Measurements from ENCODE around the gene TUBB8. TPM values are rescaled to one million over a fixed set of nuclear protein-coding genes. Genes with fewer than 3 reads are reported as not detected.
A peak's percentile ranks its signal among the peaks of the same experiment; 100 is the strongest.
"Not testable (repeated sequence)": the region's sequence is repeated elsewhere in the genome, so short reads cannot be mapped to it uniquely, and the experiment has no call there.

TUBB8 gene
- total RNA-seq, 1 donor from 2014 or later = 1.1 TPM

GRCh38 chr10:80477-81105 is 31.5 kb upstream of the TUBB8 start:
- Mint-ChIP-seq H3K4me3 (ENCODE audit: unreplicated experiment) (no peak overlapping the region), H3K9me3 (ENCODE audit: unreplicated experiment) (peaks cover 8% of the 10 kb centered on the region), H3K4me1 (ENCODE audit: low read depth, unreplicated experiment) (no peaks in the 10 kb centered on the region), H3K36me3 (ENCODE audit: unreplicated experiment) (no peaks in the 10 kb centered on the region), H3K27ac (ENCODE audit: unreplicated experiment) (no peak overlapping the region), H3K27me3 (ENCODE audit: unreplicated experiment) (peaks cover 5% of the 10 kb centered on the region)
- no peak for TF ChIP-seq CTCF (IDR thresholded peaks at IDR 0.05; ENCODE audit: partially characterized antibody, unreplicated experiment)
- DNase-seq = no peak

- no peak overlapping the region for H3K27ac Mint-ChIP-seq (ENCODE audit: unreplicated experiment)
- peaks cover 4% of the 10 kb centered on the region for H3K27me3 Mint-ChIP-seq (ENCODE audit: unreplicated experiment)
- H3K4me3 Mint-ChIP-seq (ENCODE audit: unreplicated experiment) = no peak overlapping the region
- no peak for TF ChIP-seq CTCF (IDR thresholded peaks at IDR 0.05; ENCODE audit: partially characterized antibody, unreplicated experiment)
- no peaks in the 10 kb centered on the region for H3K4me1 Mint-ChIP-seq (ENCODE audit: low read depth, unreplicated experiment)
- H3K36me3 Mint-ChIP-seq (ENCODE audit: unreplicated experiment) = no peaks in the 10 kb centered on the region
- peaks cover 5% of the 10 kb centered on the region for H3K9me3 Mint-ChIP-seq (ENCODE audit: unreplicated experiment)
- no peak for DNase-seq
These were observed 30.6 kb upstream of the TUBB8 start for GRCh38 chr10:79532-80215.

- DNase-seq = no peak
- Mint-ChIP-seq H3K4me3 (ENCODE audit: unreplicated experiment) (no peak overlapping the region), H3K4me1 (ENCODE audit: low read depth, unreplicated experiment) (no peaks in the 10 kb centered on the region), H3K36me3 (ENCODE audit: unreplicated experiment) (no peaks in the 10 kb centered on the region), H3K27ac (ENCODE audit: unreplicated experiment) (no peak overlapping the region), H3K27me3 (ENCODE audit: unreplicated experiment) (peaks cover 1% of the 10 kb centered on the region), H3K9me3 (ENCODE audit: unreplicated experiment) (peaks cover 5% of the 10 kb centered on the region)
- no peak for TF ChIP-seq CTCF (IDR thresholded peaks at IDR 0.05; ENCODE audit: partially characterized antibody, unreplicated experiment)
These were observed 29.5 kb upstream of the TUBB8 start for GRCh38 chr10:78556-78955.

- not testable (repeated sequence) for DNase-seq; H3K36me3 Mint-ChIP-seq (ENCODE audit: unreplicated experiment); H3K9me3 Mint-ChIP-seq (ENCODE audit: unreplicated experiment); H3K27ac Mint-ChIP-seq (ENCODE audit: unreplicated experiment); H3K4me1 Mint-ChIP-seq (ENCODE audit: low read depth, unreplicated experiment); H3K27me3 Mint-ChIP-seq (ENCODE audit: unreplicated experiment)
- H3K4me3 Mint-ChIP-seq (ENCODE audit: unreplicated experiment) = peak overlapping the region; percentile 86
These were observed 25.1 kb upstream of the TUBB8 start for GRCh38 chr10:74266-74621.

- not testable (repeated sequence) for H3K27ac Mint-ChIP-seq (ENCODE audit: unreplicated experiment); H3K9me3 Mint-ChIP-seq (ENCODE audit: unreplicated experiment); H3K27me3 Mint-ChIP-seq (ENCODE audit: unreplicated experiment); H3K4me1 Mint-ChIP-seq (ENCODE audit: low read depth, unreplicated experiment); H3K36me3 Mint-ChIP-seq (ENCODE audit: unreplicated experiment)
- peak overlapping the region; percentile 86 for H3K4me3 Mint-ChIP-seq (ENCODE audit: unreplicated experiment)
- TF ChIP-seq CTCF (IDR thresholded peaks at IDR 0.05; ENCODE audit: partially characterized antibody, unreplicated experiment) = peak; percentile 81
- peak; percentile 75 for DNase-seq
These were observed 24.6 kb upstream of the TUBB8 start for GRCh38 chr10:73543-74265.

DNA sequence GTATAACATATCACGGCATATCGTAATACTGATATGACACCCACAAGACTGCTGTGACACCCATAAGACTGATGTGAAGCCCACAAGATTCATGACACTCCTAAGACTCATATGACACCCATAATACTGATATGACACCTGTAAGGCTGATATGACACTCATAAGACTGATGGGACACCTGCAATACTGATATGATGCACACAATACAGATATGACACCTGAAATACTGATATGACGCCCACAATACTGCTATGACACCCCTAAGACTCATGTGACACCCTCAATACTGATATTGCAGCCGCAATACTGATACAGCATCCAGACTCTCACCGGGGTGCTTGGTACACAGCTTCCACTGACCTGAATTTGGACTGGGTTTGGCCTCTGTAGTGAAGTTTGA is 19.1 kb upstream of the TUBB8 start:
- not testable (repeated sequence) for H3K4me3 Mint-ChIP-seq (ENCODE audit: unreplicated experiment); H3K4me1 Mint-ChIP-seq (ENCODE audit: low read depth, unreplicated experiment); H3K27me3 Mint-ChIP-seq (ENCODE audit: unreplicated experiment); DNase-seq; H3K27ac Mint-ChIP-seq (ENCODE audit: unreplicated experiment); H3K9me3 Mint-ChIP-seq (ENCODE audit: unreplicated experiment); H3K36me3 Mint-ChIP-seq (ENCODE audit: unreplicated experiment)

- H3K27ac Mint-ChIP-seq (ENCODE audit: unreplicated experiment); H3K4me1 Mint-ChIP-seq (ENCODE audit: low read depth, unreplicated experiment); H3K4me3 Mint-ChIP-seq (ENCODE audit: unreplicated experiment); H3K36me3 Mint-ChIP-seq (ENCODE audit: unreplicated experiment); H3K27me3 Mint-ChIP-seq (ENCODE audit: unreplicated experiment); H3K9me3 Mint-ChIP-seq (ENCODE audit: unreplicated experiment); DNase-seq: not testable (repeated sequence)
These were observed 830 bp upstream of the TUBB8 start for GRCh38 chr10:49926-50325.

DNA sequence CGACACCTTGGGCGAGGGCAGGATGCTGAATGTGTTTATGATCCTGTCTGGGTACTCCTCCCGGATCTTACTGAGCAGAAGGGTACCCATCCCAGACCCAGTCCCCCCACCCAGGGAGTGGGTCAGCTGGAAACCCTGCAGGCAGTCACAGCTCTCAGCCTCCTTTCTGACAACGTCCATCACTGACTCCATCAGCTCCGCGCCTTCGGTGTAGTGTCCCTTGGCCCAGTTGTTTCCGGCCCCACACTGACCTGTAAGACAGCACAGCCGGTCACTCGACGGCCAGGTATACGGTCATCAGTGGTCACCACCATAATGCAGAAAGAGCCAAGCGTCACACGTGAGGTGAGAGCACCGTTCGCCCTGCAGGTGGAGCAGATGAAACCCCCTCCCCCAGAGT is 1.2 kb downstream of the TUBB8 start:
- not testable (repeated sequence) for H3K27me3 Mint-ChIP-seq (ENCODE audit: unreplicated experiment); H3K27ac Mint-ChIP-seq (ENCODE audit: unreplicated experiment); H3K36me3 Mint-ChIP-seq (ENCODE audit: unreplicated experiment)

More for the DNA sequence above, 1.2 kb downstream of the TUBB8 start:
- H3K4me3 Mint-ChIP-seq (ENCODE audit: unreplicated experiment); DNase-seq; H3K9me3 Mint-ChIP-seq (ENCODE audit: unreplicated experiment); H3K4me1 Mint-ChIP-seq (ENCODE audit: low read depth, unreplicated experiment): not testable (repeated sequence)

All from glutamatergic neuron (in vitro differentiated cells).